ENCODE results near the gene DGKI.

Gene DGKI

GRCh38 chr7:137471128-137471527, 375.6 kb downstream of the DGKI start:
- no peaks in the 10 kb centered on the region for H3K9me2 ChIP-seq (replicated peaks; ENCODE audit: insufficient read depth, low read length)
- H3K9ac ChIP-seq (ENCODE audit: low read length): no peak overlapping the region
- no peaks in the 10 kb centered on the region for H3F3A ChIP-seq (ENCODE audit: insufficient read depth)
- no peak overlapping the region for H2AFZ ChIP-seq (ENCODE audit: low read depth, low read length, severe bottlenecking)
- H3K4me2 ChIP-seq (ENCODE audit: low read depth, low read length, poor library complexity, severe bottlenecking): no peak overlapping the region
- no peaks in the 10 kb centered on the region for H3K9me3 ChIP-seq (ENCODE audit: insufficient read depth, low read length)
- TF ChIP-seq EZH2phosphoT487 (conservative IDR thresholded peaks at IDR 0.05; ENCODE audit: low read length): no peak
- TF ChIP-seq CTCF (IDR thresholded peaks at IDR 0.05; ENCODE audit: insufficient read depth, low read length, poor library complexity, severe bottlenecking): no peak
- no peaks in the 10 kb centered on the region for H3K36me3 ChIP-seq (ENCODE audit: low read length)
- no peaks in the 10 kb centered on the region for H3K27me3 ChIP-seq (ENCODE audit: low read length)
- H3K79me2 ChIP-seq (ENCODE audit: insufficient read depth, low read length): no peaks in the 10 kb centered on the region
- no peak overlapping the region for H3K4me3 ChIP-seq (ENCODE audit: insufficient read depth, low read length, poor library complexity, severe bottlenecking)
- no peak overlapping the region for H3K27ac ChIP-seq (ENCODE audit: low read depth, low read length)
- H4K20me1 ChIP-seq (ENCODE audit: low read depth, low read length): no peaks in the 10 kb centered on the region

GRCh38 chr7:137469858-137470257, 376.9 kb downstream of the DGKI start:
- H3K9ac ChIP-seq (ENCODE audit: low read length): no peak overlapping the region
- TF ChIP-seq CTCF (IDR thresholded peaks at IDR 0.05; ENCODE audit: insufficient read depth, low read length, poor library complexity, severe bottlenecking) (no peak), EZH2phosphoT487 (conservative IDR thresholded peaks at IDR 0.05; ENCODE audit: low read length) (no peak)
- no peak overlapping the region for H3K4me3 ChIP-seq (ENCODE audit: insufficient read depth, low read length, poor library complexity, severe bottlenecking)

GRCh38 chr7:137469191-137469811, 377.5 kb downstream of the DGKI start:
- no peak overlapping the region for H2AFZ ChIP-seq (ENCODE audit: low read depth, low read length, severe bottlenecking)
- no peak overlapping the region for H3K4me3 ChIP-seq (ENCODE audit: insufficient read depth, low read length, poor library complexity, severe bottlenecking)
- no peak overlapping the region for H3K27ac ChIP-seq (ENCODE audit: low read depth, low read length)
- H3K79me2 ChIP-seq (ENCODE audit: insufficient read depth, low read length): no peaks in the 10 kb centered on the region
- no peak for TF ChIP-seq CTCF (IDR thresholded peaks at IDR 0.05; ENCODE audit: insufficient read depth, low read length, poor library complexity, severe bottlenecking)
- no peak for TF ChIP-seq EZH2phosphoT487 (conservative IDR thresholded peaks at IDR 0.05; ENCODE audit: low read length)
- H3F3A ChIP-seq (ENCODE audit: insufficient read depth): no peaks in the 10 kb centered on the region
- no peak overlapping the region for H3K9ac ChIP-seq (ENCODE audit: low read length)
- H3K36me3 ChIP-seq (ENCODE audit: low read length): no peaks in the 10 kb centered on the region
- no peaks in the 10 kb centered on the region for H4K20me1 ChIP-seq (ENCODE audit: low read depth, low read length)
- no peak overlapping the region for H3K4me2 ChIP-seq (ENCODE audit: low read depth, low read length, poor library complexity, severe bottlenecking)
- H3K9me2 ChIP-seq (replicated peaks; ENCODE audit: insufficient read depth, low read length): no peaks in the 10 kb centered on the region
- no peaks in the 10 kb centered on the region for H3K27me3 ChIP-seq (ENCODE audit: low read length)
- H3K9me3 ChIP-seq (ENCODE audit: insufficient read depth, low read length): no peaks in the 10 kb centered on the region

More at GRCh38 chr7:137469858-137470257, 376.9 kb downstream of the DGKI start:
- no peak overlapping the region for H2AFZ ChIP-seq (ENCODE audit: low read depth, low read length, severe bottlenecking)
- H3F3A ChIP-seq (ENCODE audit: insufficient read depth): no peaks in the 10 kb centered on the region
- no peaks in the 10 kb centered on the region for H3K9me2 ChIP-seq (replicated peaks; ENCODE audit: insufficient read depth, low read length)
- no peak overlapping the region for H3K4me2 ChIP-seq (ENCODE audit: low read depth, low read length, poor library complexity, severe bottlenecking)
- no peak overlapping the region for H3K27ac ChIP-seq (ENCODE audit: low read depth, low read length)
- H3K9me3 ChIP-seq (ENCODE audit: insufficient read depth, low read length): no peaks in the 10 kb centered on the region
- H3K36me3 ChIP-seq (ENCODE audit: low read length): no peaks in the 10 kb centered on the region
- H3K27me3 ChIP-seq (ENCODE audit: low read length): no peaks in the 10 kb centered on the region
- no peaks in the 10 kb centered on the region for H3K79me2 ChIP-seq (ENCODE audit: insufficient read depth, low read length)
- no peaks in the 10 kb centered on the region for H4K20me1 ChIP-seq (ENCODE audit: low read depth, low read length)
